ENCODE data around the gene CUL1.

The CUL1 gene

GRCh38 chr7:148773334-148773733, 74.6 kb downstream of the CUL1 start:
- Mint-ChIP-seq H3K27me3 (ENCODE audit: low read depth, poor library complexity) (no peaks in the 10 kb centered on the region), H3K9me3 (no peaks in the 10 kb centered on the region), H3K27ac (peak overlapping the region; percentile 52), H3K4me1 (peaks cover 27% of the 10 kb centered on the region), H3K4me3 (no peak overlapping the region), H3K36me3 (ENCODE audit: low read depth) (peaks cover 44% of the 10 kb centered on the region)
- TF ChIP-seq, protein P1, sequence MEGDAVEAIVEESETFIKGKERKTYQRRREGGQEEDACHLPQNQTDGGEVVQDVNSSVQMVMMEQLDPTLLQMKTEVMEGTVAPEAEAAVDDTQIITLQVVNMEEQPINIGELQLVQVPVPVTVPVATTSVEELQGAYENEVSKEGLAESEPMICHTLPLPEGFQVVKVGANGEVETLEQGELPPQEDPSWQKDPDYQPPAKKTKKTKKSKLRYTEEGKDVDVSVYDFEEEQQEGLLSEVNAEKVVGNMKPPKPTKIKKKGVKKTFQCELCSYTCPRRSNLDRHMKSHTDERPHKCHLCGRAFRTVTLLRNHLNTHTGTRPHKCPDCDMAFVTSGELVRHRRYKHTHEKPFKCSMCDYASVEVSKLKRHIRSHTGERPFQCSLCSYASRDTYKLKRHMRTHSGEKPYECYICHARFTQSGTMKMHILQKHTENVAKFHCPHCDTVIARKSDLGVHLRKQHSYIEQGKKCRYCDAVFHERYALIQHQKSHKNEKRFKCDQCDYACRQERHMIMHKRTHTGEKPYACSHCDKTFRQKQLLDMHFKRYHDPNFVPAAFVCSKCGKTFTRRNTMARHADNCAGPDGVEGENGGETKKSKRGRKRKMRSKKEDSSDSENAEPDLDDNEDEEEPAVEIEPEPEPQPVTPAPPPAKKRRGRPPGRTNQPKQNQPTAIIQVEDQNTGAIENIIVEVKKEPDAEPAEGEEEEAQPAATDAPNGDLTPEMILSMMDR (IDR thresholded peaks at IDR 0.05), result no peak
- DNase-seq, result peak; percentile 9

DNA sequence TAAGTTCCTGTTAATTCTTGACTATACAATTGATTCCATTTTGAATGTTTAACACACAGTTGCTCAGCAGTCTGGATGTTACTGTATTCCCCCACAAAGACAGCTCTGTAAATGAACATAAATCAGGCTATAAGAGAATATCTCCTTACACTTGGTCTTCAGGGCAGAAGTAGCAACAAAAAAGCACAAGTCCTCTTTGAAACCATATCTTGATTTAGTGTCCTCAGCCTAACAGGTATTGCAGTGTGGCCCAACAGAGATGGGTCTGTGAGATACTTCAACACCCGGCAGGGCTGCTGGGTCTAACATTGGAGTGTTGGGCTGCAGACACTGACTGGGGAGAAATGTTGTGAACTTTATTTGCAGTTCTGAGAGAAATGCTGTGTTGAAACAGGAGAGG, 75.8 kb downstream of the CUL1 start:
- no peaks in the 10 kb centered on the region for H3K9me3 Mint-ChIP-seq
- DNase-seq, result no peak
- no peak overlapping the region for H3K4me3 Mint-ChIP-seq
- H3K36me3 Mint-ChIP-seq (ENCODE audit: low read depth), result peaks cover 45% of the 10 kb centered on the region
- peaks cover 27% of the 10 kb centered on the region for H3K4me1 Mint-ChIP-seq
- peak overlapping the region; percentile 83 for H3K27ac Mint-ChIP-seq
- no peaks in the 10 kb centered on the region for H3K27me3 Mint-ChIP-seq (ENCODE audit: low read depth, poor library complexity)
- TF ChIP-seq, protein P1 (IDR thresholded peaks at IDR 0.05), result no peak

- Mint-ChIP-seq H3K27ac (no peak overlapping the region), H3K4me3 (no peak overlapping the region), H3K36me3 (ENCODE audit: low read depth) (peaks cover 75% of the 10 kb centered on the region), H3K27me3 (ENCODE audit: low read depth, poor library complexity) (no peaks in the 10 kb centered on the region), H3K4me1 (no peaks in the 10 kb centered on the region), H3K9me3 (no peaks in the 10 kb centered on the region)
- no peak for DNase-seq
- TF ChIP-seq, protein P1 (IDR thresholded peaks at IDR 0.05), result no peak
Measured at GRCh38 chr7:148782757-148783456, 84.2 kb downstream of the CUL1 start.

DNA sequence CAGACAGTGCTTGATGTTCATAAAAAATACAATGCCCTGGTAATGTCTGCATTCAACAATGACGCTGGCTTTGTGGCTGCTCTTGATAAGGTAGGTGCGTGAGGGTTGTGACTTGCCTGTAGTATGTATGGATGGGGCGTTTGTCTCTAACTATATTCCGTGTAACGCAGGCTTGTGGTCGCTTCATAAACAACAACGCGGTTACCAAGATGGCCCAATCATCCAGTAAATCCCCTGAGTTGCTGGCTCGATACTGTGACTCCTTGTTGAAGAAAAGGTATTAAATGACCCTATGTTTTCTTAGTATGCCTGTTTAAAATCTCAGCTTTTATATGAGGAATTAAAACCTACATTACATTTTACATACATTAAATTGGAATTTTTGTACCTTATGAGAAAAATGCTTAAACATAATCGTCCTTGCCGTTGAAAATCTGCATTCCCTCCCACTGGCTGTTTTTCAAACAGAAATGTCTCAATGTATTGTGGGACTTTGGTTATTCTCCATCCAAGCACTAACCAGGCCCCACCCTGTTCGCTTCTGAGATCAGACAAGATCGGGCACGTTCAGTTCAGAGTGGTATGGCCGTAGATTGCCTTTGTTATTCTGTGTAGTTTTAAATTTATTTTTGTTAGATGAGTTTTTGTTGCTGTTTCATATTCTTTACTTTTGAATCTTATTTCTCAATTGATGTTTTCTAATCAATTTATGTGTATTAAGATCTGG, 85.3 kb downstream of the CUL1 start:
- no peaks in the 10 kb centered on the region for H3K9me3 Mint-ChIP-seq
- no peak overlapping the region for H3K27ac Mint-ChIP-seq
- H3K4me3 Mint-ChIP-seq, result no peak overlapping the region
- no peaks in the 10 kb centered on the region for H3K4me1 Mint-ChIP-seq
- TF ChIP-seq, protein P1 (IDR thresholded peaks at IDR 0.05), result no peak
- H3K36me3 Mint-ChIP-seq (ENCODE audit: low read depth), result peaks cover 76% of the 10 kb centered on the region
- H3K27me3 Mint-ChIP-seq (ENCODE audit: low read depth, poor library complexity), result no peaks in the 10 kb centered on the region
- DNase-seq, result no peak

DNA sequence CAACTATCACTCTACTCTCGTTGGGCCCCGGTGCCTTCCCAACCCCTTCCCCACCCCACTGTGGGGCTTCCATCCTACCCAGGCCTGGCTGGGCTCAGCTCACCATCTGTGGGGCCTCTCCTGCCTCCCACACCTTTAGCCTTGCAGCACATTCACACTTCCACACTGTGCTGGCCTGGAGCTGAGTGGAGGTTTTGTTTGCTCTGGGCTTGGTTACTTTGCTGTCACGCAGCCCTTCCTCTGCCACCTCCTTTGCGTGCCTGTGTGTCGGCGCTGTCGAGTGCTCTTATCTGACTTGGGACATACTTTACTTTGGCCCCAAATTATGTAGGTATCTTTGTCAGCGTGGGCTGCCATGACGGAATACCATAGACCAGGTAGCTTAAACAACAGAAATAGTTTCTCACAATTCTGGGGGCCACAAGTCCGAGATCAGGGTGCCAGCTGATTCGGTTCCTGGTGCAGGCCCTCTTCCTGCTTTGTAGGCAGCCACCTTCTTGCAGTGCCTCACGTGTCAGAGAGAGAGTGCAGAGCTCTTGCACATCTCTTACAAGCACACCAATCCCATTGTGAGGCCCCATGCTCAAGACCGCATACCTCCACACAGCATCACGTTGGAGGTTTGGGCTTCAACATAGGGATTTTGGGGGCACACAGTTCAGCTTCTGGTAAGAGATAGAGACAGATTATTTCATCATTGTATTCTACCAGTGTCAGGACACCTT, 89.0 kb downstream of the CUL1 start:
- Mint-ChIP-seq H3K36me3 (ENCODE audit: low read depth) (peaks cover 83% of the 10 kb centered on the region), H3K4me3 (no peak overlapping the region)

More for the DNA sequence above, 89.0 kb downstream of the CUL1 start:
- H3K27ac Mint-ChIP-seq, result peak overlapping the region; percentile 62
- no peaks in the 10 kb centered on the region for H3K4me1 Mint-ChIP-seq
- no peak for DNase-seq
- no peaks in the 10 kb centered on the region for H3K27me3 Mint-ChIP-seq (ENCODE audit: low read depth, poor library complexity)
- H3K9me3 Mint-ChIP-seq, result no peaks in the 10 kb centered on the region
- TF ChIP-seq, protein P1 (IDR thresholded peaks at IDR 0.05), result no peak
